Measurements from ENCODE around the gene FGF12.
A peak's percentile ranks its signal among the peaks of the same experiment; 100 is the strongest.

FGF12 gene

GRCh38 chr3:192413461-192413860, 313.9 kb downstream of the FGF12 start:
- DNase-seq (ENCODE audit: extremely low read depth, low read depth) = no peak
- H3K4me3 ChIP-seq (replicated peaks; ENCODE audit: low read depth, low read length) = no peak overlapping the region
- no peak for TF ChIP-seq CTCF (IDR thresholded peaks at IDR 0.05; ENCODE audit: low read depth, low read length, missing control alignments)

- TF ChIP-seq CTCF (IDR thresholded peaks at IDR 0.05; ENCODE audit: low read depth, low read length, missing control alignments) = no peak
Measured at GRCh38 chr3:192410684-192410960, 316.7 kb downstream of the FGF12 start.

GRCh38 chr3:192409838-192410683, 317.3 kb downstream of the FGF12 start:
- no peak for TF ChIP-seq CTCF (IDR thresholded peaks at IDR 0.05; ENCODE audit: low read depth, low read length, missing control alignments)
- no peak for DNase-seq (ENCODE audit: extremely low read depth, low read depth)
- H3K4me3 ChIP-seq (replicated peaks; ENCODE audit: low read depth, low read length) = no peak overlapping the region

More at GRCh38 chr3:192410684-192410960, 316.7 kb downstream of the FGF12 start:
- H3K4me3 ChIP-seq (replicated peaks; ENCODE audit: low read depth, low read length) = no peak overlapping the region
- no peak for DNase-seq (ENCODE audit: extremely low read depth, low read depth)

GRCh38 chr3:192409201-192409837, 318.0 kb downstream of the FGF12 start:
- no peak for DNase-seq (ENCODE audit: extremely low read depth, low read depth)
- H3K4me3 ChIP-seq (replicated peaks; ENCODE audit: low read depth, low read length) = 0 out of 2 replicates have a peak overlapping the region, but pooled peaks have one; percentile 6
- no peak for TF ChIP-seq CTCF (IDR thresholded peaks at IDR 0.05; ENCODE audit: low read depth, low read length, missing control alignments)

GRCh38 chr3:192408647-192409200, 318.6 kb downstream of the FGF12 start:
- no peak for DNase-seq (ENCODE audit: extremely low read depth, low read depth)

More at GRCh38 chr3:192408647-192409200, 318.6 kb downstream of the FGF12 start:
- H3K4me3 ChIP-seq (replicated peaks; ENCODE audit: low read depth, low read length) = no peak overlapping the region
- TF ChIP-seq CTCF (IDR thresholded peaks at IDR 0.05; ENCODE audit: low read depth, low read length, missing control alignments) = no peak
